Transverse colon (tissue), 4 donors: ENCODE results near the gene PPP1R13B. TPM values are rescaled to one million over a fixed set of nuclear protein-coding genes. Genes with fewer than 3 reads are reported as not detected.

Experiments
- DNase-seq: peaks from one replicate; pipeline ENCODE4 v3.0.0-alpha.2; 2019
- H3K27ac ChIP-seq, 4 donors: fragments of 200-600 bp; sonication (generic); 2 replicates each; pipeline ENCODE4 v1.5.1; 2016 to 2018; ENCODE audit warnings: inconsistent platforms in 4 of 4
- H3K27me3 ChIP-seq: fragments of 200-600 bp; sonication (generic); 2 replicates; pipeline ENCODE4 v1.5.1; 2017; ENCODE audit warnings: inconsistent platforms
- H3K36me3 ChIP-seq, 4 donors: fragments of 200-600 bp; sonication (generic); 2 replicates each; pipeline ENCODE4 v1.5.1; 2017 to 2019; ENCODE audit warnings: inconsistent platforms in 4 of 4
- H3K4me1 ChIP-seq, 4 donors: fragments of 200-600 bp; sonication (generic); 2 replicates each; pipeline ENCODE4 v1.5.1; 2017 to 2020; ENCODE audit warnings: inconsistent platforms in 4 of 4
- H3K4me3 ChIP-seq, 4 donors: fragments of 200-600 bp; sonication (generic); 1 replicate in 1 of 4; 2 replicates in 3 of 4; pipeline versions ENCODE4 v1.5.1 to v1.6.1; 2017 to 2019; ENCODE audit warnings: inconsistent platforms in 4 of 4
- H3K9me3 ChIP-seq, 2 donors: fragments of 200-600 bp; sonication (generic); 2 replicates each; pipeline ENCODE4 v1.5.1; 2017 to 2019; ENCODE audit warnings: inconsistent platforms in 2 of 2
- EP300 ChIP-seq: sonication (generic); formaldehyde crosslinking; IDR thresholded peaks from one replicate; pipeline ENCODE4 v1.6.1; 2017; ENCODE audit warnings: antibody characterized with exemption, low read depth
- POLR2A ChIP-seq: fragments of 450-650 bp; IDR thresholded peaks from one replicate; pipeline ENCODE4 v1.6.1; 2016; ENCODE audit warnings: antibody characterized with exemption, mild to moderate bottlenecking, moderate library complexity
- POLR2AphosphoS5 ChIP-seq, 3 donors: sonication (generic); formaldehyde crosslinking; IDR thresholded peaks; one replicate each; pipeline ENCODE4 v1.6.1; 2016; ENCODE audit warnings: antibody characterized with exemption in 3 of 3
- WGBS, 2 donors: methylation state at CpG; one replicate each; pipeline ENCODE4 v1.1.5; 2018; ENCODE audit warnings: low coverage in 1 of 2; 5-methylcytosine and 5-hydroxymethylcytosine counted together
- in situ Hi-C, 4 donors: fragments of 200-750 bp; cut with MboI; loops; one replicate each; pipeline versions ENCODE4 v1.15.0 to v1.15.1; 2017; ENCODE audit warnings: low sequenced_read_pairs in 3 of 4, low pct_ligation_motif_present in 1 of 4, low pct_unique_long_range_greater_than_20kb in 1 of 4
- intact Hi-C: fragments of 100-400 bp; cut with DNase I; formaldehyde crosslinking; loops from one replicate; pipeline ENCODE4 v1.15.1; 2023; ENCODE audit warnings: low total_unique reads
- total RNA-seq, 4 donors: library from RNA; depleted of rRNA; stranded (reverse); fragments of >200 nt; gene quantifications; one replicate each; pipeline ENCODE4 v1.1.0, GENCODE V29; 2016
- TF ChIP-seq, protein P1 (sequence below), 5 experiments: fragments of 200-600 bp in 3 of 5; fragments of 450-650 bp in 2 of 5; sonication (generic) in 3 of 5; IDR thresholded peaks; 1 replicate in 2 of 5; 2 replicates in 3 of 5; pipeline ENCODE4 v1.5.1; 2016 to 2017; ENCODE audit warnings: antibody characterized with exemption in 5 of 5, inconsistent platforms in 3 of 5, mild to moderate bottlenecking in 2 of 5, moderate library complexity in 1 of 5

Gene PPP1R13B
- total RNA-seq, 4 donors from 2014 or later: 31.0 to 109 (median 42.0) TPM

GRCh38 chr14:103828315-103828967 is 18.9 kb downstream of the PPP1R13B start:
- H3K27ac ChIP-seq: peak overlapping the region in 3 of 4 donors; percentile 25 to 58 (median 44)
- peak; percentile 23 for DNase-seq

DNA sequence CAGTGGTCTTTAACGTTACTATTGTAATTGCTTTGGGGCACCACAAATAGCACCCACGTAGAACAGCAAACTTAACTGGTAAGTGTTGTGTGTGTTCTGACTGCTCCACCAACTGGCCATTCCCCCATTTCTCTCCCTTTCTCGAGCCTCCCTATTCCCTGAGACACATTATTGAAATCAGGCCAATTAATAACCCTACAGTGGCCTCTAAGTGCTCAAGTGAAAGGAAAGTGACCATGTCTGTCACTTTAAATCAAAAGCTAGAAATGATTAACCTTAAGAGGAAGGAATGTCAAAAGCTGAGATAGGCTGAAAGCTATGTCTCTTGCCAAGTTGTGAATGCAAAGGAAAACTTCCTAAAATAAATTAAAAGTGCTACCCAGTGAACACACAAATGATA is 22.3 kb downstream of the PPP1R13B start:
- H3K27ac ChIP-seq: peak overlapping the region; percentile 58 to 80 (median 70)
- H3K4me3 ChIP-seq: no peak overlapping the region
- no peaks in the 10 kb centered on the region for H3K27me3 ChIP-seq
- H3K36me3 ChIP-seq: no peaks in the 10 kb centered on the region
- H3K4me1 ChIP-seq: peaks cover 0 to 43% (median 24%) of the 10 kb centered on the region in 4 donors
- intact Hi-C loops (no loop called here), in situ Hi-C loops (no loop called here)
- DNase-seq: no peak
- no peaks in the 10 kb centered on the region for H3K9me3 ChIP-seq
- 39 to 46% methylated on average over 3 of the region's 3 CpGs for WGBS, 2 donors
- TF ChIP-seq, protein P1, sequence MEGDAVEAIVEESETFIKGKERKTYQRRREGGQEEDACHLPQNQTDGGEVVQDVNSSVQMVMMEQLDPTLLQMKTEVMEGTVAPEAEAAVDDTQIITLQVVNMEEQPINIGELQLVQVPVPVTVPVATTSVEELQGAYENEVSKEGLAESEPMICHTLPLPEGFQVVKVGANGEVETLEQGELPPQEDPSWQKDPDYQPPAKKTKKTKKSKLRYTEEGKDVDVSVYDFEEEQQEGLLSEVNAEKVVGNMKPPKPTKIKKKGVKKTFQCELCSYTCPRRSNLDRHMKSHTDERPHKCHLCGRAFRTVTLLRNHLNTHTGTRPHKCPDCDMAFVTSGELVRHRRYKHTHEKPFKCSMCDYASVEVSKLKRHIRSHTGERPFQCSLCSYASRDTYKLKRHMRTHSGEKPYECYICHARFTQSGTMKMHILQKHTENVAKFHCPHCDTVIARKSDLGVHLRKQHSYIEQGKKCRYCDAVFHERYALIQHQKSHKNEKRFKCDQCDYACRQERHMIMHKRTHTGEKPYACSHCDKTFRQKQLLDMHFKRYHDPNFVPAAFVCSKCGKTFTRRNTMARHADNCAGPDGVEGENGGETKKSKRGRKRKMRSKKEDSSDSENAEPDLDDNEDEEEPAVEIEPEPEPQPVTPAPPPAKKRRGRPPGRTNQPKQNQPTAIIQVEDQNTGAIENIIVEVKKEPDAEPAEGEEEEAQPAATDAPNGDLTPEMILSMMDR (IDR thresholded peaks at IDR 0.05): no peak
- TF ChIP-seq POLR2AphosphoS5 (IDR thresholded peaks at IDR 0.05): no peak
- no peak for TF ChIP-seq POLR2A
- TF ChIP-seq EP300: no peak

More at GRCh38 chr14:103828315-103828967, 18.9 kb downstream of the PPP1R13B start:
- no peaks in the 10 kb centered on the region for H3K27me3 ChIP-seq
- intact Hi-C loops (no loop called here), in situ Hi-C loops (no loop called here)
- TF ChIP-seq POLR2A (no peak), POLR2AphosphoS5 (IDR thresholded peaks at IDR 0.05) (no peak), EP300 (no peak)
- TF ChIP-seq, protein P1 (IDR thresholded peaks at IDR 0.05): no peak
- 59 to 75% methylated on average over 7 to 9 of the region's 9 CpGs for WGBS, 2 donors
- no peaks in the 10 kb centered on the region for H3K36me3 ChIP-seq
- no peaks in the 10 kb centered on the region for H3K9me3 ChIP-seq
- H3K4me3 ChIP-seq: no peak overlapping the region
- H3K4me1 ChIP-seq: peaks cover 0 to 34% (median 18%) of the 10 kb centered on the region in 4 donors

- no peak overlapping the region for H3K27ac ChIP-seq
- DNase-seq: no peak
- H3K27me3 ChIP-seq: no peaks in the 10 kb centered on the region
- in situ Hi-C loops: loop anchor here in 1 of 4 donors (25.0 kb wide), 1 partner anchor 166 kb away; no protein-coding TSS in a partner anchor
- intact Hi-C loops: no loop called here
- H3K9me3 ChIP-seq: no peaks in the 10 kb centered on the region
- H3K4me3 ChIP-seq: no peak overlapping the region
- no peak for TF ChIP-seq POLR2A
- TF ChIP-seq, protein P1 (IDR thresholded peaks at IDR 0.05): no peak
- TF ChIP-seq POLR2AphosphoS5 (IDR thresholded peaks at IDR 0.05): no peak
- TF ChIP-seq EP300: no peak
- peaks cover 0 to 34% (median 21%) of the 10 kb centered on the region in 4 donors for H3K4me1 ChIP-seq
- no peaks in the 10 kb centered on the region for H3K36me3 ChIP-seq
- WGBS, 2 donors: 71 to 74% methylated on average over 1 of the region's 1 CpG
These were observed 26.5 kb downstream of the PPP1R13B start for GRCh38 chr14:103820908-103821307.

- 25 to 54% methylated on average over 1 to 2 of the region's 2 CpGs for WGBS, 2 donors
- H3K4me3 ChIP-seq: no peak overlapping the region
- TF ChIP-seq, protein P1 (IDR thresholded peaks at IDR 0.05): no peak
- TF ChIP-seq POLR2A: no peak
- no peak for TF ChIP-seq EP300
- no peak for TF ChIP-seq POLR2AphosphoS5 (IDR thresholded peaks at IDR 0.05)
- no peak for DNase-seq
- in situ Hi-C loops: loop anchor here in 1 of 4 donors (25.0 kb wide), 1 partner anchor 167 kb away; no protein-coding TSS in a partner anchor
- H3K9me3 ChIP-seq: no peaks in the 10 kb centered on the region
- peak overlapping the region in 2 of 4 donors; percentile 30 to 59 for H3K27ac ChIP-seq
- intact Hi-C loops: no loop called here
- peaks cover 0 to 29% (median 17%) of the 10 kb centered on the region in 4 donors for H3K4me1 ChIP-seq
- no peaks in the 10 kb centered on the region for H3K27me3 ChIP-seq
- H3K36me3 ChIP-seq: no peaks in the 10 kb centered on the region
These were observed 27.0 kb downstream of the PPP1R13B start for GRCh38 chr14:103820382-103820781.
